Thyroid gland (tissue), 4 donors: Measurements from ENCODE around the gene KDELR3. TPM values are rescaled to one million over a fixed set of nuclear protein-coding genes. Genes with fewer than 3 reads are reported as not detected.

Experiments used
- DNase-seq, 2 donors: peaks; one replicate each; pipeline ENCODE4 v3.0.0-alpha.2; 2019
- H3K27ac ChIP-seq, 3 donors: fragments of 200-600 bp; sonication (generic); 1 replicate in 2 of 3; 2 replicates in 1 of 3; pipeline ENCODE4 v1.5.1; 2016 to 2019; ENCODE audit warnings: mild to moderate bottlenecking in 1 of 3, moderate library complexity in 1 of 3
- H3K27me3 ChIP-seq: fragments of 200-600 bp; sonication (generic); one replicate; pipeline ENCODE4 v1.5.1; 2019
- H3K36me3 ChIP-seq, 2 donors: fragments of 200-600 bp; sonication (generic); one replicate each; pipeline ENCODE4 v1.5.1; 2016 to 2019
- H3K4me1 ChIP-seq, 2 donors: fragments of 200-600 bp; sonication (generic); one replicate each; pipeline ENCODE4 v1.5.1; 2017 to 2019
- H3K4me3 ChIP-seq, 3 donors: fragments of 200-600 bp; sonication (generic); replicated peaks in 1 of 3; 1 replicate in 2 of 3; 2 replicates in 1 of 3; pipeline ENCODE4 v1.5.1; 2016; ENCODE audit warnings: mild to moderate bottlenecking in 1 of 3
- H3K9me3 ChIP-seq: fragments of 200-600 bp; sonication (generic); one replicate; pipeline ENCODE4 v1.5.1; 2017
- CTCF ChIP-seq, 6 experiments: fragments of 200-600 bp in 3 of 6; fragments of 450-650 bp in 3 of 6; sonication (generic) in 3 of 6; IDR thresholded peaks; one replicate each; pipeline ENCODE4 v1.5.1; 2016 to 2019; ENCODE audit warnings: antibody characterized with exemption in 6 of 6, mild to moderate bottlenecking in 2 of 6, inconsistent platforms in 1 of 6, moderate library complexity in 1 of 6
- POLR2A ChIP-seq, 2 donors: fragments of 450-650 bp; IDR thresholded peaks; one replicate each; pipeline ENCODE4 v1.6.1; 2017; ENCODE audit warnings: antibody characterized with exemption in 2 of 2, mild to moderate bottlenecking in 2 of 2, moderate library complexity in 1 of 2
- WGBS, 2 donors: methylation state at CpG; one replicate each; pipeline ENCODE4 v1.1.5; 2017; 5-methylcytosine and 5-hydroxymethylcytosine counted together
- intact Hi-C: fragments of 100-400 bp; cut with DNase I; formaldehyde crosslinking; loops from one replicate; pipeline ENCODE4 v1.15.1; 2023
- total RNA-seq, 4 donors: library from RNA; depleted of rRNA; stranded (reverse); fragments of >200 nt; gene quantifications; one replicate each; pipeline ENCODE4 v1.2.3, GENCODE V29; 2016

Gene KDELR3
- total RNA-seq, 4 donors from 2014 or later, result 7.5 to 14.4 (median 11.8) TPM

GRCh38 chr22:38437416-38437815, 30.5 kb upstream of the KDELR3 start:
- intact Hi-C loops, result no loop called here

GRCh38 chr22:38440747-38441350, 27.0 kb upstream of the KDELR3 start:
- Histone ChIP-seq H3K27ac (no peak overlapping the region), H3K4me3 (no peak overlapping the region), H3K36me3 (no peaks in the 10 kb centered on the region), H3K9me3 (no peaks in the 10 kb centered on the region), H3K27me3 (no peaks in the 10 kb centered on the region), H3K4me1 (no peaks in the 10 kb centered on the region)
- 83 to 84% methylated on average over 14 of the region's 14 CpGs for WGBS, 2 donors
- DNase-seq, result no peak
- intact Hi-C loops, result no loop called here
- TF ChIP-seq CTCF (IDR thresholded peaks at IDR 0.05) (no peak), POLR2A (IDR thresholded peaks at IDR 0.05) (no peak)

More at GRCh38 chr22:38437416-38437815, 30.5 kb upstream of the KDELR3 start:
- Histone ChIP-seq H3K27ac (no peak overlapping the region), H3K36me3 (no peaks in the 10 kb centered on the region), H3K4me3 (no peak overlapping the region), H3K4me1 (no peaks in the 10 kb centered on the region), H3K9me3 (no peaks in the 10 kb centered on the region), H3K27me3 (no peaks in the 10 kb centered on the region)
- 92 to 96% methylated on average over 9 of the region's 9 CpGs for WGBS, 2 donors
- no peak for DNase-seq
- TF ChIP-seq POLR2A (IDR thresholded peaks at IDR 0.05), result no peak
- no peak for TF ChIP-seq CTCF (IDR thresholded peaks at IDR 0.05)

- Histone ChIP-seq H3K9me3 (no peaks in the 10 kb centered on the region), H3K4me3 (no peak overlapping the region), H3K36me3 (no peaks in the 10 kb centered on the region), H3K27me3 (no peaks in the 10 kb centered on the region), H3K4me1 (no peaks in the 10 kb centered on the region), H3K27ac (no peak overlapping the region)
- intact Hi-C loops, result no loop called here
- no peak for DNase-seq
- 74 to 77% methylated on average over 15 to 16 of the region's 16 CpGs for WGBS, 2 donors
- no peak for TF ChIP-seq POLR2A (IDR thresholded peaks at IDR 0.05)
- TF ChIP-seq CTCF (IDR thresholded peaks at IDR 0.05), result no peak
Observed at GRCh38 chr22:38441620-38442287, 26.1 kb upstream of the KDELR3 start.

GRCh38 chr22:38442967-38443627, 24.8 kb upstream of the KDELR3 start:
- Histone ChIP-seq H3K4me1 (no peaks in the 10 kb centered on the region), H3K27ac (no peak overlapping the region), H3K9me3 (no peaks in the 10 kb centered on the region), H3K36me3 (no peaks in the 10 kb centered on the region), H3K27me3 (no peaks in the 10 kb centered on the region), H3K4me3 (no peak overlapping the region)
- TF ChIP-seq CTCF (IDR thresholded peaks at IDR 0.05), result no peak
- TF ChIP-seq POLR2A (IDR thresholded peaks at IDR 0.05), result no peak
- 54 to 56% methylated on average over 13 of the region's 13 CpGs for WGBS, 2 donors
- intact Hi-C loops, result no loop called here
- no peak for DNase-seq
